ENCODE measurements around the gene MED13L.

MED13L gene

DNA sequence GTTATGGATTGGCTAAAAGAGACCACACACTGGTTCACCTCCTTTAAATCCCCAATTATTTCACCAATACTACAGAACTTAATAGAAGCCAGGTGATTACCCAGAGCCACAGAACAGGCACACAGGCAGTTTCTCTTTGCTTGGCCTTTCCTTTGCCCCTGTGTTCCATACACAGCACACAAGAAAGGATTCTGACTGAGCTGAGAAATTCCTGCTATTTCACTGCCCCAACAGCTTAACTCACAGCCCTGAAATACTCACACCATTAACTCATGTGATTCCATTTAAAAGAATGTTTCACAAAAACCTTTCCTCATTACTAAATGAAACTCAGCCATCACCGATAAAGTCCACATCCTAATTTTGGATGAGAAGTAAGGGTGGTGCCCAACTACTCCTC is 133.6 kb downstream of the MED13L start:
- H3K27ac ChIP-seq (ENCODE audit: low read length), result no peak overlapping the region
- H3K4me3 ChIP-seq (ENCODE audit: low read length), result no peak overlapping the region
- no peaks in the 10 kb centered on the region for H3K9me3 ChIP-seq (ENCODE audit: control insufficient read depth, insufficient read depth, low read length)
- no peak for DNase-seq (ENCODE audit: low read depth, low spot score)
- H3K4me1 ChIP-seq (ENCODE audit: control insufficient read depth, insufficient read depth, low read length), result 0 out of 2 replicates have a peak, but pooled peaks cover 2% of the 10 kb centered on the region
- no peaks in the 10 kb centered on the region for H3K36me3 ChIP-seq (ENCODE audit: control insufficient read depth, insufficient read depth, low read length)
- no CpG with 5 or more reads among the region's 1 CpG for WGBS (ENCODE audit: insufficient coverage, insufficient read length)
- no peaks in the 10 kb centered on the region for H3K27me3 ChIP-seq (ENCODE audit: control insufficient read depth, insufficient read depth, low read length)

DNA sequence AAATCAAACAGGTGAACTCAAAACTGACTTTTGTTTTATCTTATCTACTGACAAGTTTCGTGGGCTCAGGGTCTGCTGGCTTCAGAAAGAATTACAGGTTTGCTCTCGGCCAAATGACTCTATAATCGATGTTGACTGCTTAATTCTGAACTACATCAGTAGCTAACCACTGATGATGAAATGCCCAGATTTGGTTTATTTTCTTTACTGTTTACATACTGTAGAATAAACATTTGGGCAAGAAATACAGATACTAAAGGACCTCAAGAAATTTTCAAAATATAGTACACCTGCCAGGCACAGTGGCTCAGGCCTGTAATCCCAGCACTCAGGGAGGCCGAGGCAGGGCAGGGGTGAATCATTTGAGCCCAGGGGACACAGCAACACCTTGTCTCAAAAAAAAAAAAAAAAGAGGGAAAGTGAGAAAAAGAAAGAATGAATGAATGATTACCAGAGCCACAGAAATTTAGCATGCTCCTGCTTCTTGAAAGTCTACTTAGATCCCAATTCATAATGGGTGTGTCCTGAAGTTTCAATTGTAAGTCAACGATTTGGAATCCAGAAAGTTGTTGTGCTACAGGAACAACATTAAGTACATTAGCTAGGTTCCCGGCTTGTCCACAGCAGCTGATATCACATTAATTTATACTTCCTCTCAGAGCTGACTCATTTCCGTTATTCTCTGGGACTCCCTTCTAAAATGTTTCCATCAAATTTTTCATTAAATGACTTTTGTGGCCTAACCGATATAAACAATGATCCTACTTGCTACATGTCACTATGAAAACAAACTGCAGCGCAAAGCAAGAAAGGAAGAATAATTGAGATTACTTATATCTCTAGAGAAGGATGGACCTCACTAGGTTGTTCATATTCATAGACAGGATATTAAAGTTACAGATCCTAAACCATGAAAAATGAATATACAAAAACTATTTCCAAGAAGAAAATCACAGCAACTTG is 134.3 kb downstream of the MED13L start:
- Histone ChIP-seq H3K9me3 (ENCODE audit: control insufficient read depth, insufficient read depth, low read length) (no peaks in the 10 kb centered on the region), H3K36me3 (ENCODE audit: control insufficient read depth, insufficient read depth, low read length) (no peaks in the 10 kb centered on the region), H3K4me3 (ENCODE audit: low read length) (no peak overlapping the region), H3K27me3 (ENCODE audit: control insufficient read depth, insufficient read depth, low read length) (no peaks in the 10 kb centered on the region), H3K27ac (ENCODE audit: low read length) (no peak overlapping the region), H3K4me1 (ENCODE audit: control insufficient read depth, insufficient read depth, low read length) (peaks cover 4% of the 10 kb centered on the region; the same call in 1 of the 2 replicates)
- no CpG with 5 or more reads among the region's 9 CpGs for WGBS (ENCODE audit: insufficient coverage, insufficient read length)
- no peak for DNase-seq (ENCODE audit: low read depth, low spot score)

DNA sequence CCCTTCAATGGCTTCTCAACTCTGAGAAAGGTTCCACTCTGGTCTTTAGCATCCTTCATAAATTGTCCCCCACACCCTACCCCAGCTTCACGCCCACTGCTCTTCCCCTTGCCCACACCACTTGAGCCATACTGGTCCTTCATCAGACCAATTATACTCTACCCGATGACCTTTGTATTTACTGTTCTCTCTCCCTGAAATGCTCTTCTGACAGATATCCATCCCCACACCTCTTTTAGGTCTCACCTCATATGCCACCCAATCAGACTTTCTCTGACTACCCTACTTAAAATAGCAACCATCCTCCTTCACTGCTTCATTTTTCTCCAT is 135.7 kb downstream of the MED13L start:
- peaks cover 4% of the 10 kb centered on the region; the same call in 1 of the 2 replicates for H3K4me1 ChIP-seq (ENCODE audit: control insufficient read depth, insufficient read depth, low read length)
- H3K36me3 ChIP-seq (ENCODE audit: control insufficient read depth, insufficient read depth, low read length), result no peaks in the 10 kb centered on the region
- no peaks in the 10 kb centered on the region for H3K27me3 ChIP-seq (ENCODE audit: control insufficient read depth, insufficient read depth, low read length)
- H3K9me3 ChIP-seq (ENCODE audit: control insufficient read depth, insufficient read depth, low read length), result no peaks in the 10 kb centered on the region
- no peak overlapping the region for H3K27ac ChIP-seq (ENCODE audit: low read length)
- no peak overlapping the region for H3K4me3 ChIP-seq (ENCODE audit: low read length)
- no CpG with 5 or more reads among the region's 2 CpGs for whole genome bisulfite sequencing (ENCODE audit: insufficient coverage, insufficient read length)
- no peak for DNase-seq (ENCODE audit: low read depth, low spot score)

DNA sequence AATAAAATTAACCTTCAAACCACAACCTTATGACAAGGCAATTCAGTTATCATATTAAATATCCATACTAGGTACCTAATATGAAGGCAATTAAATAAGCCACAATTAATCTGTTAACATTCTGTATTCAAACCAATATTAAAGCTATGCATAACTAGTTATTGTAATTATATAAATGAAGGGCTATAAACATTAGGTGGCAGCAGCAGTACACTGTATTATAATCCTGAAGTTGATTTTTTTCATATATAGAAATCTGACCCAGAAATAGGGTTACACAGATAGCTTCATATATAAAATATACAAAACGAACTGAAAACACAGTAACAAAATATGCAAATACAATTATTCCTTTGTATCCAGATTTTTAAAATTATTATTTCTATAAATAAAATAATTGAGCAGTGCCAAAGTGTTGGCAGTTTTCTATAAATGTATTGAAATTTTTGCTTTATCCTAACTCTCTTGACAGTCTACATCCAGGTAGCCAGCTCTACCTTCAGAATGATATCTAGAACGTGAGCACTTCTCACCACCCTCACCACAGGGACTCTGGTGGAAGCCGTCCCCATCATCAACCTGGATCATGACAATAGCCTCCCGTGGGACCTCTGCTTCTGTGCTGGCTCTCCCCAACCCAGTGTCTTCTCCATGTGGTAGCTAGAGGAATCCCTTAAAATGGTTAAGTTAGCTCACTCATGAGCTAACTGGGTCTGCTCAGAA is 136.2 kb downstream of the MED13L start:
- Histone ChIP-seq H3K9me3 (ENCODE audit: control insufficient read depth, insufficient read depth, low read length) (no peaks in the 10 kb centered on the region), H3K27me3 (ENCODE audit: control insufficient read depth, insufficient read depth, low read length) (no peaks in the 10 kb centered on the region), H3K4me3 (ENCODE audit: low read length) (no peak overlapping the region), H3K4me1 (ENCODE audit: control insufficient read depth, insufficient read depth, low read length) (peaks cover 4% of the 10 kb centered on the region; the same call in 1 of the 2 replicates), H3K36me3 (ENCODE audit: control insufficient read depth, insufficient read depth, low read length) (no peaks in the 10 kb centered on the region), H3K27ac (ENCODE audit: low read length) (no peak overlapping the region)
- DNase-seq (ENCODE audit: low read depth, low spot score), result no peak
- WGBS (ENCODE audit: insufficient coverage, insufficient read length), result no CpG with 5 or more reads among the region's 4 CpGs

DNA sequence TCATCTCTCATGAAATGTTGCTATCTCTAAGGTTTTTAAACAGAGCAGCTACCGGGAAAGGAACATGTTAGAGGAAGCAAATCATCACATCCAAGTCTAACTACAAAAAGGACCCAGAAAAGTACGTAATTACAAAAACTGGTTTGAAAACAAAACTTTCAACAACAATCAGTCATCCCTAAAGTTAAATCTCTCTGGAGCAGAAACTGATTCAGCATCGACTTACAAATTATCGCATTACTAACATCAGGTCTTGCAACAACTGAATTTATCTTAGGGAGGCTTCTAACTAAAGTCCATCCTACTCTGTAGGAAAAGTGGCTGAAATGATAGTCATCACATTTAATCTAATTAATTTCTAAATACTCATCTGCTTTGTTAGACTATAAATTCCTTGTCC is 137.0 kb downstream of the MED13L start:
- Histone ChIP-seq H3K9me3 (ENCODE audit: control insufficient read depth, insufficient read depth, low read length) (no peaks in the 10 kb centered on the region), H3K4me3 (ENCODE audit: low read length) (no peak overlapping the region), H3K27me3 (ENCODE audit: control insufficient read depth, insufficient read depth, low read length) (no peaks in the 10 kb centered on the region), H3K27ac (ENCODE audit: low read length) (no peak overlapping the region), H3K36me3 (ENCODE audit: control insufficient read depth, insufficient read depth, low read length) (no peaks in the 10 kb centered on the region), H3K4me1 (ENCODE audit: control insufficient read depth, insufficient read depth, low read length) (peaks cover 4% of the 10 kb centered on the region; the same call in 1 of the 2 replicates)
- no CpG with 5 or more reads among the region's 4 CpGs for WGBS (ENCODE audit: insufficient coverage, insufficient read length)
- DNase-seq (ENCODE audit: low read depth, low spot score), result no peak

DNA sequence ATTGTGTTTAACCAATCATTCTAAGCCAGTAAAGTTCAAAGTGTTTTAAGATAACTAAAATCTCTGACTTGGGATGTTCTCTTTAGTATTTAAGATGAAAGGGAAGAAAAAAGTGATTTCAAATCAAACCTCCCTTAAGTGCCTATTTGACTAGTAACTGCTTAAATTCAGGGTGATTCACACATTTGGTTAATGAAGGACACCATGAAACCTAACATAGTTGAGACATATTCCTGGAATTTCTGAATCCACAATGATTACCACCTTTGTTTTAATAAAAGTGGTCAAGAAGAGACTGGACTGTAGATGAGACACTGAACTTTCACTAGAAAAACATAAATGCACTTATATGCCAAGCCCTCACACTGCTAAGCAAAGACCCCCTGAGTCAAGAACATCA is 138.7 kb downstream of the MED13L start:
- Histone ChIP-seq H3K4me1 (ENCODE audit: control insufficient read depth, insufficient read depth, low read length) (peaks cover 3% of the 10 kb centered on the region; the same call in 1 of the 2 replicates), H3K36me3 (ENCODE audit: control insufficient read depth, insufficient read depth, low read length) (no peaks in the 10 kb centered on the region), H3K4me3 (ENCODE audit: low read length) (no peak overlapping the region), H3K27me3 (ENCODE audit: control insufficient read depth, insufficient read depth, low read length) (no peaks in the 10 kb centered on the region), H3K27ac (ENCODE audit: low read length) (no peak overlapping the region), H3K9me3 (ENCODE audit: control insufficient read depth, insufficient read depth, low read length) (no peaks in the 10 kb centered on the region)
- DNase-seq (ENCODE audit: low read depth, low spot score), result no peak

DNA sequence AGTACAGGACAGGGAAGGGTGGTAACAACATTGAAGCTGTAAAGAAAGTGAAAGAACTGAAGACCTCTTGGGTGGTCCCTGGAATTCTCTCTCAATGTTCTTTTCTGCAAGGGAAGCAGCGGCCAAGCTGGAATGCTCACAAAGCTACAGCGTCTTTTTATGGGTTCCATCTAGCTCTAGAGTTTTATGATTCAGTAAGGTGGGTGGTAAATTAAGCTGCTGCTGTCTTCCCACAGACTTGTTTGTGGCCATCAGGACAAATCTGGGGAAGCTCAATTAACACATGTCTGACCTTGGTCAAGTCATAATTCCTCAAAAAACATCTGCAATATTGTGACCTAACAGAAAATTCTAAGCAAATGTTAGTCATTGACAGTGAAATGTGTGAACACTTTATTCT is 139.1 kb downstream of the MED13L start:
- Histone ChIP-seq H3K9me3 (ENCODE audit: control insufficient read depth, insufficient read depth, low read length) (no peaks in the 10 kb centered on the region), H3K4me1 (ENCODE audit: control insufficient read depth, insufficient read depth, low read length) (peaks cover 5% of the 10 kb centered on the region; the same call in 1 of the 2 replicates), H3K27ac (ENCODE audit: low read length) (no peak overlapping the region), H3K36me3 (ENCODE audit: control insufficient read depth, insufficient read depth, low read length) (no peaks in the 10 kb centered on the region), H3K27me3 (ENCODE audit: control insufficient read depth, insufficient read depth, low read length) (no peaks in the 10 kb centered on the region), H3K4me3 (ENCODE audit: low read length) (no peak overlapping the region)
- no CpG with 5 or more reads among the region's 2 CpGs for WGBS (ENCODE audit: insufficient coverage, insufficient read length)
- no peak for DNase-seq (ENCODE audit: low read depth, low spot score)

DNA sequence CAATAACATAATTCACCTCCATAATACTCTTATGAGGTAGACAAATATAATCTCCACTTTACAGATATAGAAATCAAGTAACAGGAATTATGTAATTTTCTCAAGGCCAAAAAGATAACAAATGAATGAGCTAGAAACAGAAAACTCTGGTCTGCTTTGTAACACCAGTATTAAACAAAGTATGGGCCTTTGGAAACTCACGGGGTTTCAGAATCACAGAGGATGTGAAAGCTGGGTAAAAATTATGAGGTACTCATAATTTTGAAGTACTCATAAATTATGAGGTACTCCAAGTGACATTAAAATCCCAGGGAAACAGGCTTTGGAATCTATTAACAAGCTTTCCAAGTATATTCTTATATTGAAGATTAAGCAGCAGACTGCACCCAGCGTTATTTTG is 140.2 kb downstream of the MED13L start:
- Histone ChIP-seq H3K4me3 (ENCODE audit: low read length) (no peak overlapping the region), H3K9me3 (ENCODE audit: control insufficient read depth, insufficient read depth, low read length) (no peaks in the 10 kb centered on the region), H3K36me3 (ENCODE audit: control insufficient read depth, insufficient read depth, low read length) (no peaks in the 10 kb centered on the region), H3K4me1 (ENCODE audit: control insufficient read depth, insufficient read depth, low read length) (peaks cover 5% of the 10 kb centered on the region; the same call in 1 of the 2 replicates), H3K27ac (ENCODE audit: low read length) (no peak overlapping the region), H3K27me3 (ENCODE audit: control insufficient read depth, insufficient read depth, low read length) (no peaks in the 10 kb centered on the region)
- DNase-seq (ENCODE audit: low read depth, low spot score), result no peak
- no CpG with 5 or more reads among the region's 2 CpGs for WGBS (ENCODE audit: insufficient coverage, insufficient read length)

DNA sequence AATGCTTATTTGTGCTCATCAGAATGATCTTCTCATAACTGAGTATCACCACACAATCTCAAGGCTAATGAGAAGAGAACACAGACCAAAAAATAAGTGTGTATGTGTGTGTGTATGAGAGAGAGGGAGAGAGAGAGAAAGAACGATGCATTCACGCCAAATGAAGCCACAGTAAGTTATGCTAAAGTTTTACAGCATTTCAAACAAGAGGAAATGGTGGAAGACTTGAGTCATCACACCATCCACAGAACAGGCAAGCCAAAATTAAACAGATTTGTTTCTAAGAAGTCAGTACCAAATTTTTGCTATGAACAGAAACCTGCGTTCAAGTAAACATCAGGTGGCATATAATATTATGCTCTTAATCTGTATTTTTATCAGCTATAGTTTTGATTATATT is 141.2 kb downstream of the MED13L start:
- H3K27ac ChIP-seq (ENCODE audit: low read length), result no peak overlapping the region

DNA sequence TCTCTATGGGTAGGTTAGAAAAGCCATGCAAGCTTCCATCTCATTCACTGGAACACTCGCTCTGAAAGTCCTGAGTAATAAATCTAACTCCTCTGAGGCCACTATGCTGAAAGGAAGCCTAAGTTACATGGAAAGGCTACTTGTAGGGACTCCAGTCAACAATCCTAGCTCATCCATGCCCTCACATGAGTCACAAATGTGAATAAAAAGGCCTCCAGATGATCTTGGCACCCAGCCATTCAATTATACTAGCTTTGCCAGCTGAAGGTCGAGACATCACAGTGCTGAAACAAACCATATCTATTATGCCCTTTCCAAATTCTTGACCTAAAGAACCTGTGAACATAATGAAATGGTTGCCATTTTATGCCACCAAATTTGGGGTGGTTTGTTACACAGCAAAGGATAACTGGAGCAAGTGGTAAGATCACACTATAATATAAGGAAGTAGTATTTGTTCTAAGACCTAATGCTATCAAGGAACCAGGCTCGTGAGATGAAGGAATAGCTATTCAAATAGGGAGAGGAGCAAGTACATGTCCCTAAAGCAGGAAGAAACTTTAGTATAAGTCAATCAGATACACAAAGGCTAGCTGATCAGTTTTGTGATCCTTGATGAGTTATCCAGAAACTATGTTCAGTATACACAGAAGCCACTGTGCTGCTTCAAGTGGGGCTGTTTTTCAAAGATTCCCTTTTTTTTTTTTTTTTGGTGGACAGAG is 142.1 kb downstream of the MED13L start:
- no peaks in the 10 kb centered on the region for H3K27me3 ChIP-seq (ENCODE audit: control insufficient read depth, insufficient read depth, low read length)
- H3K36me3 ChIP-seq (ENCODE audit: control insufficient read depth, insufficient read depth, low read length), result no peaks in the 10 kb centered on the region
- DNase-seq (ENCODE audit: low read depth, low spot score), result no peak
- peaks cover 5% of the 10 kb centered on the region; the same call in 1 of the 2 replicates for H3K4me1 ChIP-seq (ENCODE audit: control insufficient read depth, insufficient read depth, low read length)
- H3K9me3 ChIP-seq (ENCODE audit: control insufficient read depth, insufficient read depth, low read length), result no peaks in the 10 kb centered on the region
- H3K27ac ChIP-seq (ENCODE audit: low read length), result no peak overlapping the region
- no peak overlapping the region for H3K4me3 ChIP-seq (ENCODE audit: low read length)
- WGBS (ENCODE audit: insufficient coverage, insufficient read length), result no CpG with 5 or more reads among the region's 3 CpGs

More for the DNA sequence above, 141.2 kb downstream of the MED13L start:
- Histone ChIP-seq H3K36me3 (ENCODE audit: control insufficient read depth, insufficient read depth, low read length) (no peaks in the 10 kb centered on the region), H3K4me3 (ENCODE audit: low read length) (no peak overlapping the region), H3K27me3 (ENCODE audit: control insufficient read depth, insufficient read depth, low read length) (no peaks in the 10 kb centered on the region), H3K4me1 (ENCODE audit: control insufficient read depth, insufficient read depth, low read length) (peaks cover 5% of the 10 kb centered on the region; the same call in 1 of the 2 replicates), H3K9me3 (ENCODE audit: control insufficient read depth, insufficient read depth, low read length) (no peaks in the 10 kb centered on the region)
- no peak for DNase-seq (ENCODE audit: low read depth, low spot score)
- no CpG with 5 or more reads among the region's 3 CpGs for WGBS (ENCODE audit: insufficient coverage, insufficient read length)

Measured in iPS DF 6.9 (cell line).